Naive thymus-derived CD4-positive, alpha-beta T cell (primary cell): ENCODE results near the gene SF3B3. TPM values are rescaled to one million over a fixed set of nuclear protein-coding genes. Genes with fewer than 3 reads are reported as not detected.
A peak's percentile ranks its signal among the peaks of the same experiment; 100 is the strongest.

Experiments
- ATAC-seq: fragments of 150-1000 bp; cut with Tn5 transposase; 2 replicates; pipeline ENCODE4 v1.10.0; 2021; ENCODE audit warnings: mild to moderate bottlenecking, moderate library complexity
- CTCF ChIA-PET: fragments of 350-600 bp; sonication (Branson Sonifier 250); formaldehyde crosslinking; loops from one replicate; lab custom pipeline; 2021; ENCODE audit warnings: antibody characterized with exemption; lab: Charles Lee
- POLR2A ChIA-PET: fragments of 350-600 bp; sonication (Branson Sonifier 250); formaldehyde crosslinking; loops from one replicate; lab custom pipeline; 2021; ENCODE audit warnings: antibody characterized with exemption, inconsistent platforms; lab: Charles Lee
- DNase-seq, 9 donors: peaks; one replicate each; pipeline versions ENCODE4 v3.0.0 to v3.0.0-alpha.2; 2020 to 2022; ENCODE audit warnings: mixed read lengths in 1 of 9
- H3K27ac ChIP-seq: one replicate; pipeline ENCODE4 v1.7.0; 2013; ENCODE audit warnings: mild to moderate bottlenecking, low read depth, low read length, moderate library complexity
- H3K27me3 ChIP-seq, 2 donors: one replicate each; pipeline ENCODE4 v1.7.0; 2013; ENCODE audit warnings: low read length in 2 of 2, mild to moderate bottlenecking in 2 of 2, moderate library complexity in 2 of 2; ENCODE audit not compliant: control insufficient read depth in 2 of 2, insufficient read depth in 2 of 2
- H3K36me3 ChIP-seq, 3 experiments: 1 replicate in 2 of 3; 2 replicates in 1 of 3; pipeline ENCODE4 v1.7.0; 2013; ENCODE audit warnings: low read length in 3 of 3, mild to moderate bottlenecking in 3 of 3, moderate library complexity in 1 of 3; ENCODE audit not compliant: insufficient read depth in 3 of 3, control insufficient read depth in 2 of 3
- H3K4me1 ChIP-seq, 2 donors: one replicate each; pipeline ENCODE4 v1.7.0; 2013; ENCODE audit warnings: low read length in 2 of 2, mild to moderate bottlenecking in 2 of 2, moderate library complexity in 1 of 2; ENCODE audit not compliant: control insufficient read depth in 2 of 2, insufficient read depth in 2 of 2
- H3K4me3 ChIP-seq: 2 replicates; pipeline ENCODE4 v1.7.0; 2013; ENCODE audit warnings: mild to moderate bottlenecking, low read length
- H3K9me3 ChIP-seq, 3 experiments: 1 replicate in 2 of 3; 2 replicates in 1 of 3; pipeline ENCODE4 v1.7.0; 2013; ENCODE audit warnings: low read length in 3 of 3; ENCODE audit not compliant: control insufficient read depth in 2 of 3
- H3K27ac Mint-ChIP-seq, 9 donors: one replicate each; pipeline ENCODE4 v1.8.0; 2020 to 2022; ENCODE audit warnings: mixed read lengths in 9 of 9, mild to moderate bottlenecking in 8 of 9, moderate library complexity in 5 of 9, inconsistent platforms in 2 of 9
- H3K27me3 Mint-ChIP-seq, 5 donors: one replicate each; pipeline ENCODE4 v1.8.0; 2021 to 2022; ENCODE audit warnings: mixed read lengths in 5 of 5, mild to moderate bottlenecking in 1 of 5
- H3K36me3 Mint-ChIP-seq, 5 donors: one replicate each; pipeline ENCODE4 v1.8.0; 2020 to 2022; ENCODE audit warnings: mixed read lengths in 5 of 5, mild to moderate bottlenecking in 3 of 5, inconsistent platforms in 1 of 5
- H3K4me1 Mint-ChIP-seq, 7 donors: one replicate each; pipeline ENCODE4 v1.8.0; 2020 to 2022; ENCODE audit warnings: mixed read lengths in 7 of 7, mild to moderate bottlenecking in 3 of 7, inconsistent platforms in 1 of 7
- H3K4me3 Mint-ChIP-seq, 10 donors: one replicate each; pipeline ENCODE4 v1.8.0; 2020 to 2022; ENCODE audit warnings: mild to moderate bottlenecking in 10 of 10, mixed read lengths in 10 of 10, moderate library complexity in 6 of 10, inconsistent platforms in 2 of 10
- H3K9me3 Mint-ChIP-seq, 11 donors: one replicate each; pipeline ENCODE4 v1.8.0; 2020 to 2022; ENCODE audit warnings: mixed read lengths in 11 of 11, mild to moderate bottlenecking in 4 of 11, inconsistent platforms in 1 of 11, moderate library complexity in 1 of 11
- intact Hi-C, 2 donors: fragments of 100-400 bp; cut with micrococcal nuclease; formaldehyde crosslinking; loops; one replicate each; pipeline ENCODE4 v1.15.1; 2023
- polyA plus RNA-seq, 2 donors: library from polyadenylated mRNA; unstranded; fragments of 300-500 nt; fragmentation: Illumina TruSeq; gene quantifications; one replicate each; pipeline ENCODE4 v1.2.3, GENCODE V29; 2021
- total RNA-seq, 6 experiments: library from RNA in 5 of 6; stranded (reverse) in 5 of 6; gene quantifications; 1 replicate in 5 of 6; 2 replicates in 1 of 6; pipeline ENCODE4 v1.2.3 and lab custom pipeline; 2021 to 2026

SF3B3 gene
- total and polyA plus RNA-seq, 7 experiments from 2014 or later: 69.0 to 415 (median 195) TPM

DNA sequence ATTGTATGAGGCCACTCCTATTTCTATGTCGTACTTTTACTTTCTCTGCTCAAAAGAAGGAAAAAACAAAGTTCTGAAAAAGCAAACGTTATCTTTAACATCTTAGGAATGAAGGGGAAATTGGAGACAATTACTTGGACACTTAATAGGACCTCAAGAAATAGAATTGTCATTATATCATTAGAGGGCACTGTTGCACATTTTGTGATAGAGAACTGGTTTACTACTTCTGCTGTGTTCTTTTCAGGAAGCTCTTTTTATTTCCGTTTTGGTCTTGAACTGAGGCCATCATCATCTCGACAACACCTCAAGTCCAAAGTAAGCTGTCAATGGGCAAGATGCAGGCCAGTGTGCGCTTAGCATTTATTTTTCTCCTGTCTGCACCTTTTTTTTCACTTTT, 14.9 kb upstream of the SF3B3 start:
- H3K27ac Mint-ChIP-seq: peak overlapping the region in 8 of 9 donors; percentile 35 to 87 (median 70)
- no peaks in the 10 kb centered on the region for H3K9me3 ChIP-seq
- intact Hi-C loops: loop anchor here (2.0 to 5.0 kb wide), 4 partner anchors 14 to 262 kb away; partner anchors contain the start of genes COG4 (in 1 of the 2) and SF3B3 (in 1 of the 2)
- ATAC-seq: peak; percentile 63
- H3K4me3 Mint-ChIP-seq: no peak overlapping the region
- H3K27ac ChIP-seq: no peak overlapping the region
- CTCF ChIA-PET: interaction anchor here (0.6 to 0.9 kb wide), 4 partner anchors 9 to 57 kb away, joined by 3 read pairs; no protein-coding TSS in a partner anchor
- POLR2A ChIA-PET: interaction anchor here (1.2 to 1.5 kb wide), 2 partner anchors 14 to 71 kb away, joined by 3 to 4 read pairs; partner anchors contain the start of gene COG4
- no peaks in the 10 kb centered on the region for H3K27me3 ChIP-seq
- peaks cover 6 to 13% (median 9%) of the 10 kb centered on the region in 7 donors for H3K4me1 Mint-ChIP-seq
- peaks cover 3 to 35% (median 28%) of the 10 kb centered on the region in 5 donors for H3K36me3 Mint-ChIP-seq
- no peak overlapping the region for H3K4me3 ChIP-seq
- no peaks in the 10 kb centered on the region for H3K27me3 Mint-ChIP-seq
- no peaks in the 10 kb centered on the region for H3K4me1 ChIP-seq
- H3K9me3 Mint-ChIP-seq: no peaks in the 10 kb centered on the region
- peaks cover 0 to 65% (median 12%) of the 10 kb centered on the region in 3 experiments for H3K36me3 ChIP-seq
- DNase-seq: peak in 2 of 9 donors; percentile 5 to 16

DNA sequence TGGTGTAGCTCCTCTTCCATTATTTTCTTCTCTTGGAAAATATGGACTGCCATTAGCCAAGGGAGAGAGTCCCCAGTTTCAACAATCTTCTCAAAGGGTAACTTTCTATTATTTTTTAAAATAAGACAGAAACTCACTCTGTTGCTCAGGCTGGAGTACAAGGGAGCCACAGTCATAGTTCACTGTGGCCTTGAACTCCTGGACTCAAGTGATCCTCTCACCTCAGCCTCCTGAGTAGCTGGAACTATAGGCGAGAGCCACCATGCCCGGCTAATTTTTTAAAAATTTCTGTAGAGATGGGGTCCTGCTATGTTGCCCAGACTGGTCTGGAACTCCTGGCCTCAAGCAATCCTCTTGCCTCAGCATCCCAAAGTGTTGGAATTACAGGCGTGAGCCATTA, 13.4 kb upstream of the SF3B3 start:
- CTCF ChIA-PET: no interaction called here
- no peak overlapping the region for H3K4me3 Mint-ChIP-seq
- peak overlapping the region in 2 of 9 donors; percentile 22 to 46 for H3K27ac Mint-ChIP-seq
- Histone ChIP-seq H3K27ac (no peak overlapping the region), H3K4me1 (no peaks in the 10 kb centered on the region), H3K9me3 (no peaks in the 10 kb centered on the region), H3K36me3 (peaks cover 0 to 79% (median 12%) of the 10 kb centered on the region in 3 experiments), H3K27me3 (no peaks in the 10 kb centered on the region), H3K4me3 (no peak overlapping the region)
- intact Hi-C loops: no loop called here
- H3K36me3 Mint-ChIP-seq: peaks cover 3 to 38% (median 29%) of the 10 kb centered on the region in 5 donors
- H3K27me3 Mint-ChIP-seq: no peaks in the 10 kb centered on the region
- ATAC-seq (no peak), DNase-seq (no peak)
- H3K9me3 Mint-ChIP-seq: no peaks in the 10 kb centered on the region
- POLR2A ChIA-PET: no interaction called here
- H3K4me1 Mint-ChIP-seq: peaks cover 4 to 13% (median 9%) of the 10 kb centered on the region in 7 donors

DNA sequence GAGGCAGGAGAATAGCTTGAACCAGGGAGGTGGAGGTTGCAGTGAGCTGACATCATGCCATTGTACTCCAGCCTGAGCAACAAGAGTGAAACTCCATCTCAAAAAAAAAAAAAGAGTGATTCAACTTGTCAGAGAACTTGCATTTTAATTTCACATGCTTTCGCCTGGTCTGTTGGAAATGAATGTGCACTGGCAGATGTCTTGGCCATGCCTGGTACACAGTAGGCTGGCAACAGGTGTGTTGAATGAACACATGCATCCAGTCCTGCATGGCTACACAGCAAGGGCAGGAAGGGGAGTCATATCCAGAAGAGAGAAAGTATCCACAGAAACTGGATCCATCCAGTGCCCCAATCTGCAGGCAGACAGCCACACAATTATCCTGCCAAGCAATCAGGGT, 11.8 kb upstream of the SF3B3 start:
- H3K4me1 ChIP-seq: no peaks in the 10 kb centered on the region
- ChIA-PET POLR2A (interaction anchor here (0.7 kb wide), 1 partner anchor 139 kb away, joined by 3 read pairs; no protein-coding TSS in a partner anchor), CTCF (no interaction called here)
- no peaks in the 10 kb centered on the region for H3K9me3 ChIP-seq
- Mint-ChIP-seq H3K36me3 (peaks cover 3 to 44% (median 30%) of the 10 kb centered on the region in 5 donors), H3K27ac (peak overlapping the region in 1 of 9 donors; percentile 70), H3K4me3 (no peak overlapping the region), H3K9me3 (no peaks in the 10 kb centered on the region), H3K27me3 (no peaks in the 10 kb centered on the region), H3K4me1 (peaks cover 4 to 13% (median 9%) of the 10 kb centered on the region in 7 donors)
- H3K36me3 ChIP-seq: peaks cover under 1 to 93% (median 12%) of the 10 kb centered on the region in 3 experiments
- intact Hi-C loops: no loop called here
- no peak for DNase-seq
- no peak overlapping the region for H3K4me3 ChIP-seq
- ATAC-seq: no peak
- H3K27me3 ChIP-seq: no peaks in the 10 kb centered on the region
- H3K27ac ChIP-seq: no peak overlapping the region

DNA sequence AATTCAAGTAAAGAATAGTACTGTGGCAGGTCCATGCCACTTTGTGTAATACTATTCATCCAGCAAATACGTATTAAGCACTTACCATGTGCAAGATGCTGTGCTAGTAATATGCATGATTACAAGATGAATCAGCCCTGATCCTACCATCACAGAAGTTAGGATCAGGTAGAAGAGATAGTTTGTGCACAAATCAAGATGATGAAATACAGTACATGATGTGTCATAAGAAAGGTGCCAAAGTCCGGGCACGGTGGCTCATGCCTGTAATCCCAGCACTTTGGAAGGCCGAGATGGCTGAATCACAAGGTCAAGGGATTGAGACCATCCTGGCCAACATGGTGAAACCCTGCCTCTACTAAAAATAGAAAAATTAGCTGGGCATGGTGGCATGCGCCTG, 11.2 kb upstream of the SF3B3 start:
- no peaks in the 10 kb centered on the region for H3K4me1 ChIP-seq
- H3K4me3 Mint-ChIP-seq: no peak overlapping the region
- H3K27ac Mint-ChIP-seq: no peak overlapping the region
- no peak overlapping the region for H3K4me3 ChIP-seq
- ATAC-seq: no peak
- no peaks in the 10 kb centered on the region for H3K27me3 ChIP-seq
- no peaks in the 10 kb centered on the region for H3K9me3 Mint-ChIP-seq
- peaks cover 3 to 47% (median 35%) of the 10 kb centered on the region in 5 donors for H3K36me3 Mint-ChIP-seq
- peaks cover 4 to 13% (median 9%) of the 10 kb centered on the region in 7 donors for H3K4me1 Mint-ChIP-seq
- intact Hi-C loops: no loop called here
- H3K27me3 Mint-ChIP-seq: no peaks in the 10 kb centered on the region
- H3K9me3 ChIP-seq: no peaks in the 10 kb centered on the region
- DNase-seq: no peak
- ChIA-PET POLR2A (no interaction called here), CTCF (no interaction called here)
- peaks cover 7 to 93% (median 12%) of the 10 kb centered on the region in 3 experiments for H3K36me3 ChIP-seq
- no peak overlapping the region for H3K27ac ChIP-seq

DNA sequence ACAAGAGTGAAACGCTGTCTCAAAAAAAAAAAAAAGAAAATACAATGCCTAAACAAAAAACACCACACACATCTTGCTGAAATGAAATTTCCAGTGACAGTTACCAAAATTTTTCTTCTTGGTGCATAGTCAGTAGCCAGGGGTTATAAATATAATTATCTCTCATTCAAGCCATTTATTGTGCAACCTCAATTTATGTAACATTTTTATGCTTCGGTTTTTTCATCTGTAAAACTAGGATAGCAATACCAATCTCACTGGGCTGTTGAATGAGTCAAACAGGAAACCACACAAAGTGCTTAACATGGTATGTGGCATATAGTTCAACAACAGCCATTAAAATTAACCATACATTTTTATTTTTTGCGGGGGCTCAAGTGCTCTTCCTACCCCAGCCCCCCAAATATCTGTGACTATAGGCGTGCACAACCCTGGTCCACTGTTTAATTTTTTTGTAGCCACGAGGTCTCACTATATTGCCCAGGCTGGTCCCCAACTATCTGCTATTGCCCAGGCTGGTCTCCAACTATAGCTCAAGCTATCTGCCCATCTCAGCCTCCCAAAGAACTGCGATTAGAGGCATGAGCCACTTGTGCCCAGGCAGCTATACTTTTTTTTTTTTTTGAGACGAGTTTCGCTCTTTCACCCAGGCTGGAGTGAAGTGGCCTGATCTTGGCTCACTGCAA, 2.9 kb upstream of the SF3B3 start:
- Histone ChIP-seq H3K36me3 (peaks cover 0 to 38% (median 10%) of the 10 kb centered on the region in 3 experiments), H3K4me1 (peaks cover 18 to 21% of the 10 kb centered on the region in 2 donors), H3K9me3 (no peaks in the 10 kb centered on the region), H3K4me3 (no peak overlapping the region), H3K27me3 (no peaks in the 10 kb centered on the region), H3K27ac (no peak overlapping the region)
- H3K36me3 Mint-ChIP-seq: peaks cover 8 to 27% (median 11%) of the 10 kb centered on the region in 5 donors
- POLR2A ChIA-PET: no interaction called here
- intact Hi-C loops: loop anchor here (5.0 to 10.0 kb wide), 4 partner anchors 268 to 1133 kb away; partner anchors contain the start of genes CMTR2 (in 1 of the 2), EXOSC6 (in 1 of the 2), PDPR (in 1 of the 2) and TERF2 (in 1 of the 2)
- peaks cover 0 to 1% (median 0%) of the 10 kb centered on the region in 11 donors for H3K9me3 Mint-ChIP-seq
- DNase-seq (no peak), ATAC-seq (no peak)
- CTCF ChIA-PET: interaction anchor here (0.6 kb wide), 1 partner anchor 269 kb away, joined by 3 read pairs; the partner anchor contains the start of gene EXOSC6
- peaks cover 14 to 46% (median 33%) of the 10 kb centered on the region in 7 donors for H3K4me1 Mint-ChIP-seq
- peak overlapping the region in 5 of 10 donors; percentile 25 to 69 (median 51) for H3K4me3 Mint-ChIP-seq
- H3K27me3 Mint-ChIP-seq: no peaks in the 10 kb centered on the region
- H3K27ac Mint-ChIP-seq: peak overlapping the region in 5 of 9 donors; percentile 8 to 80 (median 52)

DNA sequence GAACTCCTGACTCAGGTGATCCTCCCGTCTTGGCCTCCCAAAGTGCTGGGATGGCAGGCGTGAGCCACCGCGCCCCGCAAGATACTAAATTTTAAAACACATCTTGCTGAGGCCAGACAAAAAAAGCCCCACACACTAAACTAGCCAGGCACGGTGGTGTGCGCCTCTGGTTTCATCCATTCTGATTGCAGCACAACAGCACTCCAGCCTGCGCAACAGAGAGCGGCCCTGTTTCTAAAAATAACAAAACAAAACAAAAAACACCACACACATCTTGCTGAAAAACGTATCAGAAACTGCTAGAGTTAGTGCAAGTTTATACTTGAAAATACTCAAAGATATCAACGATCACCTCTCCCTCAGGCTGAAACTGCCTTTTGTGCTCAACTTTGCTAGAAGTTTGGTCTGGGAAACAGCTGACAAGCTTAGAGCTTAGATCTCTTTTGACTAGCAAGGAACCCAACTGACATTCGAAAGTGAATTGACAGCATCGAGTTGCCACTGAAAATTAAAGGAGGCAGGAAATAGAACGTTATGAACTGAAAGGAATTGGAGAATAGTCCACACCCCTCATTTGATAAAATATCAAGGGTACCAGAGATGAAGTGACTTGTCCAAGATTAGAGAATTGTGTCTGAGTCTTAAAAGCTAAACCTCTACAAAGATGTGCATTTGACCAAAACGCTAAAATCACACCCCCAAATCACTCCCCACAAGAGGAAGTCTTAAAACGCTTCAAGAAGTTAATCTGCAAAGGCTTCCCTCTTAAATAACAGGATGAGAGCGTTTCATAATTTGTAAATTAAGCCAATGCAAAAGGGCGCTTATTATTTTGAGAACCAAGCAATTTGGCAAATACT, 1.2 kb upstream of the SF3B3 start:
- Histone ChIP-seq H3K4me1 (peaks cover 27 to 38% of the 10 kb centered on the region in 2 donors), H3K27me3 (no peaks in the 10 kb centered on the region), H3K9me3 (no peaks in the 10 kb centered on the region), H3K4me3 (peak overlapping the region; percentile 100), H3K36me3 (peaks cover 3 to 24% (median 11%) of the 10 kb centered on the region in 3 experiments), H3K27ac (peak overlapping the region; percentile 95)
- peak overlapping the region; percentile 93 to 100 (median 98) for H3K4me3 Mint-ChIP-seq
- peaks cover 17 to 33% (median 20%) of the 10 kb centered on the region in 5 donors for H3K36me3 Mint-ChIP-seq
- H3K9me3 Mint-ChIP-seq: peaks cover 0 to 1% (median 0%) of the 10 kb centered on the region in 11 donors
- ATAC-seq (no peak), DNase-seq (peak in 6 of 9 donors; percentile 4 to 29 (median 20))
- intact Hi-C loops: loop anchor here (1.0 to 10.0 kb wide), 16 partner anchors 14 to 1486 kb away; partner anchors contain the start of genes DDX19A (in 2 of the 2), FCSK (in 2 of the 2), ST3GAL2 (in 2 of the 2) and VAC14 (in 2 of the 2)
- H3K4me1 Mint-ChIP-seq: peaks cover 28 to 63% (median 50%) of the 10 kb centered on the region in 7 donors
- ChIA-PET CTCF (interaction anchor here (0.6 kb wide), 1 partner anchor 67 kb away, joined by 3 read pairs; no protein-coding TSS in a partner anchor), POLR2A (interaction anchor here (0.6 to 3.1 kb wide), 13 partner anchors 11 to 279 kb away, joined by 3 to 15 read pairs (median 4); partner anchors contain the start of genes DDX19A, EXOSC6 and VAC14)
- no peaks in the 10 kb centered on the region for H3K27me3 Mint-ChIP-seq
- peak overlapping the region; percentile 98 to 100 (median 99) for H3K27ac Mint-ChIP-seq
